ENCODE data around the gene MB21D2.

Gene MB21D2

GRCh38 chr3:192843723-192844485 is 73.8 kb downstream of the MB21D2 start:
- no peaks in the 10 kb centered on the region for H3F3A ChIP-seq (ENCODE audit: insufficient read depth, low read length)
- no peaks in the 10 kb centered on the region for H3K4me1 ChIP-seq (ENCODE audit: low read length)
- H3K36me3 ChIP-seq (replicated peaks; ENCODE audit: insufficient read depth, low read length) = no peaks in the 10 kb centered on the region
- TF ChIP-seq, protein P1, sequence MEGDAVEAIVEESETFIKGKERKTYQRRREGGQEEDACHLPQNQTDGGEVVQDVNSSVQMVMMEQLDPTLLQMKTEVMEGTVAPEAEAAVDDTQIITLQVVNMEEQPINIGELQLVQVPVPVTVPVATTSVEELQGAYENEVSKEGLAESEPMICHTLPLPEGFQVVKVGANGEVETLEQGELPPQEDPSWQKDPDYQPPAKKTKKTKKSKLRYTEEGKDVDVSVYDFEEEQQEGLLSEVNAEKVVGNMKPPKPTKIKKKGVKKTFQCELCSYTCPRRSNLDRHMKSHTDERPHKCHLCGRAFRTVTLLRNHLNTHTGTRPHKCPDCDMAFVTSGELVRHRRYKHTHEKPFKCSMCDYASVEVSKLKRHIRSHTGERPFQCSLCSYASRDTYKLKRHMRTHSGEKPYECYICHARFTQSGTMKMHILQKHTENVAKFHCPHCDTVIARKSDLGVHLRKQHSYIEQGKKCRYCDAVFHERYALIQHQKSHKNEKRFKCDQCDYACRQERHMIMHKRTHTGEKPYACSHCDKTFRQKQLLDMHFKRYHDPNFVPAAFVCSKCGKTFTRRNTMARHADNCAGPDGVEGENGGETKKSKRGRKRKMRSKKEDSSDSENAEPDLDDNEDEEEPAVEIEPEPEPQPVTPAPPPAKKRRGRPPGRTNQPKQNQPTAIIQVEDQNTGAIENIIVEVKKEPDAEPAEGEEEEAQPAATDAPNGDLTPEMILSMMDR (IDR thresholded peaks at IDR 0.05; ENCODE audit: low read length) = no peak
- TF ChIP-seq EZH2 (optimal IDR thresholded peaks at IDR 0.05; ENCODE audit: low read depth, low read length) (no peak), EZH2phosphoT487 (IDR thresholded peaks at IDR 0.05; ENCODE audit: low read length) (no peak)
- H4K20me1 ChIP-seq (ENCODE audit: insufficient read depth, low read length) = no peaks in the 10 kb centered on the region
- no peak overlapping the region for H3K4me2 ChIP-seq (ENCODE audit: low read depth, low read length)
- H3K9me3 ChIP-seq (replicated peaks; ENCODE audit: insufficient read depth, low read length) = no peaks in the 10 kb centered on the region
- no peak for DNase-seq
- H3K27me3 ChIP-seq (replicated peaks; ENCODE audit: insufficient read depth, low read length) = no peaks in the 10 kb centered on the region
- H3K4me3 ChIP-seq (ENCODE audit: low read length) = no peak overlapping the region
- no peak overlapping the region for H2AFZ ChIP-seq (ENCODE audit: low read length)
- H3K79me2 ChIP-seq (ENCODE audit: low read length) = no peaks in the 10 kb centered on the region
- no peaks in the 10 kb centered on the region for H3K9me2 ChIP-seq (replicated peaks; ENCODE audit: insufficient read depth, low read length)
- no peak overlapping the region for H3K27ac ChIP-seq (ENCODE audit: low read length)
- H3K9ac ChIP-seq (ENCODE audit: low read length) = no peak overlapping the region

DNA sequence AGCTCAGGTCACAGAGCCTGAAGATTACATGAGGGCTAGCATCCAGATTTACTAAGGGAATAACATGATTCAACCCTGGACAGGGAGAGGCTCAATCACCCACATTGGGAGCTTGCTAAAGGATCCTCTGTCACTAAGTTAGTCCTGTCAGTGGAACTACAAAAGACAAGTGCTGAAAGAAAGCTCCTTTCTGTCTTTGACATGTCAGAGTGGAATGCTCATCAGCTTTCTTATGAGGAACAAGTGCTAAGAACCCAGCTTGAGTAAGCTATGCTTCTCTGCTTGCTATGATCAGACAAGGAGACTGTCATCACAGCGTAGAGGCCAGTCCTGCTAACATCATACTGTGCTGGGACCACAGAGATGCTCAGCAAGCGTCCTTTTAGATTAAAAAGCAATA is 74.5 kb downstream of the MB21D2 start:
- Histone ChIP-seq H3K4me2 (ENCODE audit: low read depth, low read length) (no peak overlapping the region), H2AFZ (ENCODE audit: low read length) (no peak overlapping the region), H3F3A (ENCODE audit: insufficient read depth, low read length) (no peaks in the 10 kb centered on the region), H3K4me3 (ENCODE audit: low read length) (no peak overlapping the region), H3K9me3 (replicated peaks; ENCODE audit: insufficient read depth, low read length) (no peaks in the 10 kb centered on the region), H3K9ac (ENCODE audit: low read length) (no peak overlapping the region), H3K36me3 (replicated peaks; ENCODE audit: insufficient read depth, low read length) (no peaks in the 10 kb centered on the region), H3K9me2 (replicated peaks; ENCODE audit: insufficient read depth, low read length) (no peaks in the 10 kb centered on the region), H3K4me1 (ENCODE audit: low read length) (no peaks in the 10 kb centered on the region), H3K27me3 (replicated peaks; ENCODE audit: insufficient read depth, low read length) (no peaks in the 10 kb centered on the region), H4K20me1 (ENCODE audit: insufficient read depth, low read length) (no peaks in the 10 kb centered on the region), H3K27ac (ENCODE audit: low read length) (no peak overlapping the region), H3K79me2 (ENCODE audit: low read length) (no peaks in the 10 kb centered on the region)
- DNase-seq = no peak
- TF ChIP-seq, protein P1 (IDR thresholded peaks at IDR 0.05; ENCODE audit: low read length) = no peak
- TF ChIP-seq EZH2 (optimal IDR thresholded peaks at IDR 0.05; ENCODE audit: low read depth, low read length) = no peak
- no peak for TF ChIP-seq EZH2phosphoT487 (IDR thresholded peaks at IDR 0.05; ENCODE audit: low read length)

DNA sequence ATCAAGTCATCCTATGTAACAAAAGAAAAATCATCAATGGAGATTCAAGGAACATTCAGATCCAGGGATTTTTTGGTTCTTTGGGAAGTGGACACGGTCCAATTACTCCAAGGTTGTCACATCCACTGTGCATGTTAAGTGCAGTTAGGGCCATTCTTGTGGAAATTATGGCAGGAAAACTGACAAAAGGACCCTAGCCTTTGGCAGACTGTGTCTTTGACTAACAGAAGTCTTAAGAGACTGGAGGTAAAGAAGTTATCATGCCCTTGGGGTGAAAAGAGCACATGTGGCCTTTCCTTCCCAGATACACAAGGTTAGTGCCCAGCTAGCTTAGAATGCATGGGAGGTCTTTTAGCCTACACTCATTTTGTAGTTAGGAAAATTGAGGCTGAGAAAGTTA is 74.9 kb downstream of the MB21D2 start:
- Histone ChIP-seq H3K4me3 (ENCODE audit: low read length) (no peak overlapping the region), H3K36me3 (replicated peaks; ENCODE audit: insufficient read depth, low read length) (no peaks in the 10 kb centered on the region), H3K4me2 (ENCODE audit: low read depth, low read length) (no peak overlapping the region), H3F3A (ENCODE audit: insufficient read depth, low read length) (no peaks in the 10 kb centered on the region), H3K79me2 (ENCODE audit: low read length) (no peaks in the 10 kb centered on the region), H3K4me1 (ENCODE audit: low read length) (no peaks in the 10 kb centered on the region), H3K9ac (ENCODE audit: low read length) (no peak overlapping the region), H4K20me1 (ENCODE audit: insufficient read depth, low read length) (no peaks in the 10 kb centered on the region), H3K9me2 (replicated peaks; ENCODE audit: insufficient read depth, low read length) (no peaks in the 10 kb centered on the region), H3K27ac (ENCODE audit: low read length) (no peak overlapping the region), H2AFZ (ENCODE audit: low read length) (no peak overlapping the region), H3K9me3 (replicated peaks; ENCODE audit: insufficient read depth, low read length) (no peaks in the 10 kb centered on the region), H3K27me3 (replicated peaks; ENCODE audit: insufficient read depth, low read length) (no peaks in the 10 kb centered on the region)
- DNase-seq = no peak
- TF ChIP-seq EZH2 (optimal IDR thresholded peaks at IDR 0.05; ENCODE audit: low read depth, low read length) = no peak
- TF ChIP-seq EZH2phosphoT487 (IDR thresholded peaks at IDR 0.05; ENCODE audit: low read length) = no peak
- TF ChIP-seq, protein P1 (IDR thresholded peaks at IDR 0.05; ENCODE audit: low read length) = no peak

Measured in MM.1S (cell line).